ENCODE results near the gene SOX6.

DNA sequence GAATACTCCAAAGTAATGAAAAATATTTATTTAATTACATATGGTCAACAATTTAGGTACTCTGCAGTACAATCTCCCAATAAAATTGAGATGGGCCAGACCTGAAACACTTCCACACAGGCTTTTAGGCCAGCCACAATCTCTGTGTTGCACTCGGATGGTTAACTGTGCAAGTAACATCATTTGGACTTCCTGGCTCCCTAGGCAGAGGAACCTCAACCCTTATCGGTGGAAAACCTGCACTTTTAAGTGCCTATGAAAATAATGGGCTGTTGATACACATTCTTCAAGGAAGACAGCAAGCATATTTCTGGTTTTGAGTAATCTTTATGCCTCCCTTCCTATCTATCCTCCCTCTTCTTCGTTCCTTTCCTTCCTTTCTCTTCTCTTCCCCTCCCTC is 343.1 kb downstream of the SOX6 start:
- TF ChIP-seq POLR2AphosphoS5 (IDR thresholded peaks at IDR 0.05) (no peak), POLR2A (IDR thresholded peaks at IDR 0.05) (no peak)
- TF ChIP-seq, protein P1, sequence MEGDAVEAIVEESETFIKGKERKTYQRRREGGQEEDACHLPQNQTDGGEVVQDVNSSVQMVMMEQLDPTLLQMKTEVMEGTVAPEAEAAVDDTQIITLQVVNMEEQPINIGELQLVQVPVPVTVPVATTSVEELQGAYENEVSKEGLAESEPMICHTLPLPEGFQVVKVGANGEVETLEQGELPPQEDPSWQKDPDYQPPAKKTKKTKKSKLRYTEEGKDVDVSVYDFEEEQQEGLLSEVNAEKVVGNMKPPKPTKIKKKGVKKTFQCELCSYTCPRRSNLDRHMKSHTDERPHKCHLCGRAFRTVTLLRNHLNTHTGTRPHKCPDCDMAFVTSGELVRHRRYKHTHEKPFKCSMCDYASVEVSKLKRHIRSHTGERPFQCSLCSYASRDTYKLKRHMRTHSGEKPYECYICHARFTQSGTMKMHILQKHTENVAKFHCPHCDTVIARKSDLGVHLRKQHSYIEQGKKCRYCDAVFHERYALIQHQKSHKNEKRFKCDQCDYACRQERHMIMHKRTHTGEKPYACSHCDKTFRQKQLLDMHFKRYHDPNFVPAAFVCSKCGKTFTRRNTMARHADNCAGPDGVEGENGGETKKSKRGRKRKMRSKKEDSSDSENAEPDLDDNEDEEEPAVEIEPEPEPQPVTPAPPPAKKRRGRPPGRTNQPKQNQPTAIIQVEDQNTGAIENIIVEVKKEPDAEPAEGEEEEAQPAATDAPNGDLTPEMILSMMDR (IDR thresholded peaks at IDR 0.05): no peak
